Liver (tissue), 9 donors: ENCODE results near the gene LIPJ. TPM values are rescaled to one million over a fixed set of nuclear protein-coding genes. Genes with fewer than 3 reads are reported as not detected.

Experiments used
- DNase-seq: peaks from one replicate; pipeline ENCODE4 v3.0.0-alpha.2; 2017; ENCODE audit warnings: low spot score
- H3K27ac ChIP-seq, 2 donors: one replicate each; pipeline ENCODE4 v1.7.0; 2013; ENCODE audit warnings: inconsistent platforms in 2 of 2, low read length in 2 of 2, control low read depth in 1 of 2, low read depth in 1 of 2, mild to moderate bottlenecking in 1 of 2
- H3K27me3 ChIP-seq, 4 donors: one replicate each; pipeline versions ENCODE4 v1.6.1 to v1.7.0; 2013; ENCODE audit warnings: low read length in 3 of 4, inconsistent platforms in 1 of 4, mild to moderate bottlenecking in 1 of 4, moderate library complexity in 1 of 4; ENCODE audit not compliant: control insufficient read depth in 4 of 4, insufficient read depth in 4 of 4
- H3K36me3 ChIP-seq, 4 donors: one replicate each; pipeline versions ENCODE4 v1.6.1 to v1.7.0; 2013; ENCODE audit warnings: low read length in 3 of 4, mild to moderate bottlenecking in 3 of 4, low read depth in 1 of 4, moderate library complexity in 1 of 4; ENCODE audit not compliant: control insufficient read depth in 4 of 4, insufficient read depth in 3 of 4
- H3K4me1 ChIP-seq, 4 donors: one replicate each; pipeline versions ENCODE4 v1.6.1 to v1.7.0; 2013; ENCODE audit warnings: low read length in 3 of 4, mild to moderate bottlenecking in 3 of 4, moderate library complexity in 1 of 4; ENCODE audit not compliant: control insufficient read depth in 4 of 4, insufficient read depth in 4 of 4
- H3K4me3 ChIP-seq, 3 donors: one replicate each; pipeline versions ENCODE4 v1.6.1 to v1.7.0; 2013; ENCODE audit warnings: low read length in 3 of 3, control low read depth in 1 of 3, low read depth in 1 of 3, mild to moderate bottlenecking in 1 of 3
- H3K9ac ChIP-seq, 2 donors: one replicate each; pipeline ENCODE4 v1.7.0; 2013; ENCODE audit warnings: low read length in 2 of 2, mild to moderate bottlenecking in 2 of 2, moderate library complexity in 2 of 2, control low read depth in 1 of 2, low read depth in 1 of 2
- H3K9me3 ChIP-seq, 4 donors: one replicate each; pipeline versions ENCODE4 v1.6.1 to v1.7.0; 2013; ENCODE audit warnings: low read length in 3 of 4; ENCODE audit not compliant: control insufficient read depth in 4 of 4
- FOXA1 ChIP-seq: IDR thresholded peaks from 2 replicates; pipeline ENCODE4 v1.6.1; 2016; ENCODE audit warnings: antibody characterized with exemption
- GABPA ChIP-seq, 2 donors: IDR thresholded peaks in 1 of 2; conservative IDR thresholded peaks in 1 of 2; 2 replicates each; pipeline ENCODE4 v1.6.1; 2016; ENCODE audit warnings: antibody characterized with exemption in 2 of 2, mild to moderate bottlenecking in 1 of 2, moderate library complexity in 1 of 2
- HNF4A ChIP-seq, 2 donors: conservative IDR thresholded peaks; 2 replicates each; pipeline ENCODE4 v1.6.1; 2016; ENCODE audit warnings: antibody characterized with exemption in 2 of 2, mild to moderate bottlenecking in 2 of 2
- HNF4G ChIP-seq: IDR thresholded peaks from 2 replicates; pipeline ENCODE4 v1.6.1; 2016; ENCODE audit warnings: antibody characterized with exemption
- RAD21 ChIP-seq, 2 donors: IDR thresholded peaks; 2 replicates each; pipeline ENCODE4 v1.6.1; 2016; ENCODE audit warnings: antibody characterized with exemption in 2 of 2, mild to moderate bottlenecking in 2 of 2
- RXRA ChIP-seq, 2 donors: IDR thresholded peaks; 2 replicates each; pipeline ENCODE4 v1.6.1; 2017 to 2018; ENCODE audit warnings: antibody characterized with exemption in 2 of 2, mild to moderate bottlenecking in 1 of 2
- SP1 ChIP-seq: IDR thresholded peaks from 2 replicates; pipeline ENCODE4 v1.6.1; 2018; ENCODE audit warnings: antibody characterized with exemption, mild to moderate bottlenecking
- WGBS: extraction: QIAGEN DNeasy Blood & Tissue Kit; methylation state at CpG from one replicate; pipeline ENCODE4 v1.1.7; 2013; 5-methylcytosine and 5-hydroxymethylcytosine counted together
- polyA plus RNA-seq, 2 donors: library from polyadenylated mRNA; stranded (reverse) in 1 of 2; unstranded in 1 of 2; fragments of 200-250 nt in 1 of 2; fragments of >200 nt in 1 of 2; fragmentation: Nextera tagmentation in 1 of 2; extraction: Ambion mirVana in 1 of 2; gene quantifications; one replicate each; pipeline versions ENCODE4 v1.2.1 to v1.2.3, GENCODE V29; 2013 to 2015
- total RNA-seq, 2 donors: library from RNA; depleted of rRNA; stranded (reverse); fragments of >200 nt; gene quantifications; one replicate each; pipeline ENCODE4 v1.2.3, GENCODE V29; 2014
- TF ChIP-seq, protein P1 (sequence below): IDR thresholded peaks from 2 replicates; pipeline ENCODE4 v1.6.1; 2016; ENCODE audit warnings: antibody characterized with exemption, mild to moderate bottlenecking
- TF ChIP-seq, protein P2 (sequence below): fragments of 150-350 bp; IDR thresholded peaks from 2 replicates; pipeline ENCODE4 v1.5.1; 2017; ENCODE audit warnings: improper control_type of control experiment, low read depth, low read length; ENCODE audit not compliant: missing input control
- TF ChIP-seq, protein P3 (sequence below): IDR thresholded peaks from 2 replicates; pipeline ENCODE4 v1.6.1; 2016; ENCODE audit warnings: antibody characterized with exemption
- TF ChIP-seq, protein P4 (sequence below): IDR thresholded peaks from 2 replicates; pipeline ENCODE4 v1.6.1; 2016; ENCODE audit warnings: antibody characterized with exemption
- donor health status: healthy.
- donor health status: healthy.
- donor health status: healthy.
- donor health status: healthy.
- donor health status: healthy.

LIPJ gene
- total and polyA plus RNA-seq, 4 donors, result 0.01 to 0.17 (median 0.11) TPM; not detected in 1

DNA sequence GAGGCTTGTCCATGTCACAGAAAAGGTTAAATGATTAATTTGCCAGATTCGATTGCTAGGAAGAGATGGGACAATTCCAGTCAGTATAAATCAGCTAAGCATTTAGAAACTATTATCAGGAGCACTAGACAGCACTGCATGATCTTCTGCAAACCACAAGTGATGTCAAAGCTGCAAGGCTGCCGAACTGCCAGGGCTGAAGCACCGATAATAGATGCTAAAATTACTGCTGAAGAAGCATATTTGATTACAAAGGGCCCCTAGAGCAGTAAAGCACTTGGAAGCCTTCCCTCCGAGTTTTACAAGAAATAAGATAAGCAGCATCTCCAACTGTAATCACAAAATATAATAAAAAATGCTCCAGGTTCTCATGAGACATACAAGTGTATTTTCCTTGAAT is 44.0 kb upstream of the LIPJ start:
- H3K9ac ChIP-seq, result no peak overlapping the region
- H3K9me3 ChIP-seq, result no peaks in the 10 kb centered on the region
- H3K4me1 ChIP-seq, result peaks cover 0 to 13% (median 3%) of the 10 kb centered on the region in 4 donors
- no peak overlapping the region for H3K4me3 ChIP-seq
- no peaks in the 10 kb centered on the region for H3K36me3 ChIP-seq
- TF ChIP-seq GABPA (IDR thresholded peaks at IDR 0.05 in 1 of 2, conservative IDR thresholded peaks at IDR 0.05 in 1 of 2) (no peak), HNF4G (no peak), SP1 (no peak), FOXA1 (no peak)
- TF ChIP-seq, protein P1, sequence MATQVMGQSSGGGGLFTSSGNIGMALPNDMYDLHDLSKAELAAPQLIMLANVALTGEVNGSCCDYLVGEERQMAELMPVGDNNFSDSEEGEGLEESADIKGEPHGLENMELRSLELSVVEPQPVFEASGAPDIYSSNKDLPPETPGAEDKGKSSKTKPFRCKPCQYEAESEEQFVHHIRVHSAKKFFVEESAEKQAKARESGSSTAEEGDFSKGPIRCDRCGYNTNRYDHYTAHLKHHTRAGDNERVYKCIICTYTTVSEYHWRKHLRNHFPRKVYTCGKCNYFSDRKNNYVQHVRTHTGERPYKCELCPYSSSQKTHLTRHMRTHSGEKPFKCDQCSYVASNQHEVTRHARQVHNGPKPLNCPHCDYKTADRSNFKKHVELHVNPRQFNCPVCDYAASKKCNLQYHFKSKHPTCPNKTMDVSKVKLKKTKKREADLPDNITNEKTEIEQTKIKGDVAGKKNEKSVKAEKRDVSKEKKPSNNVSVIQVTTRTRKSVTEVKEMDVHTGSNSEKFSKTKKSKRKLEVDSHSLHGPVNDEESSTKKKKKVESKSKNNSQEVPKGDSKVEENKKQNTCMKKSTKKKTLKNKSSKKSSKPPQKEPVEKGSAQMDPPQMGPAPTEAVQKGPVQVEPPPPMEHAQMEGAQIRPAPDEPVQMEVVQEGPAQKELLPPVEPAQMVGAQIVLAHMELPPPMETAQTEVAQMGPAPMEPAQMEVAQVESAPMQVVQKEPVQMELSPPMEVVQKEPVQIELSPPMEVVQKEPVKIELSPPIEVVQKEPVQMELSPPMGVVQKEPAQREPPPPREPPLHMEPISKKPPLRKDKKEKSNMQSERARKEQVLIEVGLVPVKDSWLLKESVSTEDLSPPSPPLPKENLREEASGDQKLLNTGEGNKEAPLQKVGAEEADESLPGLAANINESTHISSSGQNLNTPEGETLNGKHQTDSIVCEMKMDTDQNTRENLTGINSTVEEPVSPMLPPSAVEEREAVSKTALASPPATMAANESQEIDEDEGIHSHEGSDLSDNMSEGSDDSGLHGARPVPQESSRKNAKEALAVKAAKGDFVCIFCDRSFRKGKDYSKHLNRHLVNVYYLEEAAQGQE, result no peak
- TF ChIP-seq, protein P2, sequence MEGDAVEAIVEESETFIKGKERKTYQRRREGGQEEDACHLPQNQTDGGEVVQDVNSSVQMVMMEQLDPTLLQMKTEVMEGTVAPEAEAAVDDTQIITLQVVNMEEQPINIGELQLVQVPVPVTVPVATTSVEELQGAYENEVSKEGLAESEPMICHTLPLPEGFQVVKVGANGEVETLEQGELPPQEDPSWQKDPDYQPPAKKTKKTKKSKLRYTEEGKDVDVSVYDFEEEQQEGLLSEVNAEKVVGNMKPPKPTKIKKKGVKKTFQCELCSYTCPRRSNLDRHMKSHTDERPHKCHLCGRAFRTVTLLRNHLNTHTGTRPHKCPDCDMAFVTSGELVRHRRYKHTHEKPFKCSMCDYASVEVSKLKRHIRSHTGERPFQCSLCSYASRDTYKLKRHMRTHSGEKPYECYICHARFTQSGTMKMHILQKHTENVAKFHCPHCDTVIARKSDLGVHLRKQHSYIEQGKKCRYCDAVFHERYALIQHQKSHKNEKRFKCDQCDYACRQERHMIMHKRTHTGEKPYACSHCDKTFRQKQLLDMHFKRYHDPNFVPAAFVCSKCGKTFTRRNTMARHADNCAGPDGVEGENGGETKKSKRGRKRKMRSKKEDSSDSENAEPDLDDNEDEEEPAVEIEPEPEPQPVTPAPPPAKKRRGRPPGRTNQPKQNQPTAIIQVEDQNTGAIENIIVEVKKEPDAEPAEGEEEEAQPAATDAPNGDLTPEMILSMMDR, result no peak
- H3K27me3 ChIP-seq, result no peaks in the 10 kb centered on the region
- 71% methylated on average over 4 of the region's 4 CpGs for WGBS
- no peak for DNase-seq
- no peak overlapping the region for H3K27ac ChIP-seq

GRCh38 chr10:88544140-88544870 is 42.3 kb upstream of the LIPJ start:
- no peak overlapping the region for H3K27ac ChIP-seq
- WGBS, result 96% methylated on average over 2 of the region's 2 CpGs
- no peak overlapping the region for H3K4me3 ChIP-seq
- no peaks in the 10 kb centered on the region for H3K27me3 ChIP-seq
- no peaks in the 10 kb centered on the region for H3K9me3 ChIP-seq
- H3K36me3 ChIP-seq, result no peaks in the 10 kb centered on the region
- H3K9ac ChIP-seq, result no peak overlapping the region
- no peak for TF ChIP-seq RXRA (IDR thresholded peaks at IDR 0.05)
- TF ChIP-seq, protein P3, sequence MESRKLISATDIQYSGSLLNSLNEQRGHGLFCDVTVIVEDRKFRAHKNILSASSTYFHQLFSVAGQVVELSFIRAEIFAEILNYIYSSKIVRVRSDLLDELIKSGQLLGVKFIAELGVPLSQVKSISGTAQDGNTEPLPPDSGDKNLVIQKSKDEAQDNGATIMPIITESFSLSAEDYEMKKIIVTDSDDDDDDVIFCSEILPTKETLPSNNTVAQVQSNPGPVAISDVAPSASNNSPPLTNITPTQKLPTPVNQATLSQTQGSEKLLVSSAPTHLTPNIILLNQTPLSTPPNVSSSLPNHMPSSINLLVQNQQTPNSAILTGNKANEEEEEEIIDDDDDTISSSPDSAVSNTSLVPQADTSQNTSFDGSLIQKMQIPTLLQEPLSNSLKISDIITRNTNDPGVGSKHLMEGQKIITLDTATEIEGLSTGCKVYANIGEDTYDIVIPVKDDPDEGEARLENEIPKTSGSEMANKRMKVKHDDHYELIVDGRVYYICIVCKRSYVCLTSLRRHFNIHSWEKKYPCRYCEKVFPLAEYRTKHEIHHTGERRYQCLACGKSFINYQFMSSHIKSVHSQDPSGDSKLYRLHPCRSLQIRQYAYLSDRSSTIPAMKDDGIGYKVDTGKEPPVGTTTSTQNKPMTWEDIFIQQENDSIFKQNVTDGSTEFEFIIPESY, result no peak
- TF ChIP-seq, protein P4, sequence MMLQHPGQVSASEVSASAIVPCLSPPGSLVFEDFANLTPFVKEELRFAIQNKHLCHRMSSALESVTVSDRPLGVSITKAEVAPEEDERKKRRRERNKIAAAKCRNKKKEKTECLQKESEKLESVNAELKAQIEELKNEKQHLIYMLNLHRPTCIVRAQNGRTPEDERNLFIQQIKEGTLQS, result no peak
- TF ChIP-seq RAD21 (IDR thresholded peaks at IDR 0.05), result no peak
- TF ChIP-seq, protein P2, result no peak
- TF ChIP-seq HNF4A (conservative IDR thresholded peaks at IDR 0.05), result no peak
- peaks cover 0 to 13% (median 4%) of the 10 kb centered on the region in 4 donors for H3K4me1 ChIP-seq
- DNase-seq, result no peak
